ENCODE results near the gene TBC1D10B. TPM values are rescaled to one million over a fixed set of nuclear protein-coding genes. Genes with fewer than 3 reads are reported as not detected.
"Not testable (repeated sequence)": the region's sequence is repeated elsewhere in the genome, so short reads cannot be mapped to it uniquely, and the experiment has no call there.

Gene TBC1D10B
- total RNA-seq, 1 donor from 2014 or later, result 71.1 TPM

GRCh38 chr16:30356401-30357084 lies 13.8 kb downstream of the TBC1D10B start:
- intact Hi-C loops (cut with micrococcal nuclease), result loop anchor here (5.0 kb wide), 1 partner anchor 289 kb away; the partner anchor contains the start of gene ALDOA

- intact Hi-C loops (cut with micrococcal nuclease), result loop anchor here (1.0 to 5.0 kb wide), 5 partner anchors 14 to 289 kb away; partner anchors contain the start of genes ALDOA and TBC1D10B
These were observed 14.4 kb downstream of the TBC1D10B start for GRCh38 chr16:30355954-30356308.

- intact Hi-C loops (cut with micrococcal nuclease), result loop anchor here (1.0 to 5.0 kb wide), 5 partner anchors 15 to 288 kb away; partner anchors contain the start of genes ALDOA and TBC1D10B
These were observed 14.9 kb downstream of the TBC1D10B start, which contains the start of gene CD2BP2 for GRCh38 chr16:30355144-30355953. CD2BP2 (minus strand) TSS chr16:30355308; CDS start chr16:30354681, 627 bp downstream.

- intact Hi-C loops (cut with micrococcal nuclease), result loop anchor here (1.0 to 5.0 kb wide), 5 partner anchors 16 to 287 kb away; partner anchors contain the start of genes ALDOA and TBC1D10B
These were observed 15.7 kb downstream of the TBC1D10B start for GRCh38 chr16:30354423-30355143.

- intact Hi-C loops (cut with micrococcal nuclease), result loop anchor here (2.0 kb wide), 1 partner anchor 55 kb away; no protein-coding TSS in a partner anchor
These were observed 16.7 kb downstream of the TBC1D10B start for GRCh38 chr16:30353438-30354129.

GRCh38 chr16:30352488-30353401 lies 17.5 kb downstream of the TBC1D10B start:
- intact Hi-C loops (cut with micrococcal nuclease), result no loop called here

GRCh38 chr16:30351586-30352419 lies 18.5 kb downstream of the TBC1D10B start:
- intact Hi-C loops (cut with micrococcal nuclease), result no loop called here

GRCh38 chr16:30351001-30351441 lies 19.3 kb downstream of the TBC1D10B start:
- intact Hi-C loops (cut with micrococcal nuclease), result no loop called here

GRCh38 chr16:30350134-30350871 lies 20.0 kb downstream of the TBC1D10B start:
- intact Hi-C loops (cut with micrococcal nuclease), result no loop called here

GRCh38 chr16:30349675-30350074 lies 20.6 kb downstream of the TBC1D10B start:
- intact Hi-C loops (cut with micrococcal nuclease), result no loop called here

- intact Hi-C loops (cut with micrococcal nuclease), result no loop called here
These were observed 21.4 kb downstream of the TBC1D10B start for GRCh38 chr16:30348929-30349328.

- intact Hi-C loops (cut with micrococcal nuclease), result no loop called here
These were observed 22.2 kb downstream of the TBC1D10B start for GRCh38 chr16:30348113-30348512.

GRCh38 chr16:30346286-30346685 lies 24.0 kb downstream of the TBC1D10B start:
- intact Hi-C loops (cut with micrococcal nuclease), result no loop called here

- intact Hi-C loops (cut with micrococcal nuclease), result not testable (repeated sequence)
These were observed 26.8 kb downstream of the TBC1D10B start for GRCh38 chr16:30343491-30343820.

GRCh38 chr16:30342751-30343490 lies 27.4 kb downstream of the TBC1D10B start:
- intact Hi-C loops (cut with micrococcal nuclease), result no loop called here

- intact Hi-C loops (cut with micrococcal nuclease), result not testable (repeated sequence)
These were observed 28.3 kb downstream of the TBC1D10B start for GRCh38 chr16:30341971-30342370.

GRCh38 chr16:30340621-30341020 lies 29.7 kb downstream of the TBC1D10B start:
- intact Hi-C loops (cut with micrococcal nuclease), result no loop called here
